ENCODE results near the gene NCEH1.

GRCh38 chr3:172626021-172626640 is 84.7 kb downstream of the NCEH1 start:
- TF ChIP-seq CTCF (IDR thresholded peaks at IDR 0.05) = no peak
- TF ChIP-seq POLR2A (IDR thresholded peaks at IDR 0.05) = no peak

All from thyroid gland (tissue), 4 donors.